DOHH2 (cell line): ENCODE data around the gene IGF2BP2.

ENCODE experiments used
- EZH2phosphoT487 ChIP-seq: fragments of 200-600 bp; sonication (generic); IDR thresholded peaks from 2 replicates; pipeline ENCODE4 v1.6.1; 2017; ENCODE audit warnings: borderline replicate concordance, mild to moderate bottlenecking, antibody characterized with exemption, low read length, moderate library complexity, mixed read lengths
- TF ChIP-seq, protein P1 (sequence below): fragments of 200-600 bp; sonication (generic); IDR thresholded peaks from one replicate; pipeline ENCODE4 v1.5.1; 2014; ENCODE audit warnings: antibody characterized with exemption, mild to moderate bottlenecking, low read depth, low read length; ENCODE audit not compliant: poor library complexity, severe bottlenecking

GRCh38 chr3:185789134-185789533 lies 35.7 kb downstream of the IGF2BP2 start:
- TF ChIP-seq, protein P1, sequence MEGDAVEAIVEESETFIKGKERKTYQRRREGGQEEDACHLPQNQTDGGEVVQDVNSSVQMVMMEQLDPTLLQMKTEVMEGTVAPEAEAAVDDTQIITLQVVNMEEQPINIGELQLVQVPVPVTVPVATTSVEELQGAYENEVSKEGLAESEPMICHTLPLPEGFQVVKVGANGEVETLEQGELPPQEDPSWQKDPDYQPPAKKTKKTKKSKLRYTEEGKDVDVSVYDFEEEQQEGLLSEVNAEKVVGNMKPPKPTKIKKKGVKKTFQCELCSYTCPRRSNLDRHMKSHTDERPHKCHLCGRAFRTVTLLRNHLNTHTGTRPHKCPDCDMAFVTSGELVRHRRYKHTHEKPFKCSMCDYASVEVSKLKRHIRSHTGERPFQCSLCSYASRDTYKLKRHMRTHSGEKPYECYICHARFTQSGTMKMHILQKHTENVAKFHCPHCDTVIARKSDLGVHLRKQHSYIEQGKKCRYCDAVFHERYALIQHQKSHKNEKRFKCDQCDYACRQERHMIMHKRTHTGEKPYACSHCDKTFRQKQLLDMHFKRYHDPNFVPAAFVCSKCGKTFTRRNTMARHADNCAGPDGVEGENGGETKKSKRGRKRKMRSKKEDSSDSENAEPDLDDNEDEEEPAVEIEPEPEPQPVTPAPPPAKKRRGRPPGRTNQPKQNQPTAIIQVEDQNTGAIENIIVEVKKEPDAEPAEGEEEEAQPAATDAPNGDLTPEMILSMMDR, result no peak
- no peak for TF ChIP-seq EZH2phosphoT487
